ENCODE measurements around the gene EIF3I. TPM values are rescaled to one million over a fixed set of nuclear protein-coding genes. Genes with fewer than 3 reads are reported as not detected.

EIF3I gene
- total and polyA plus RNA-seq, 2 of the 13 experiments (the other 11 are each of a cell fraction or from before 2014, with no cell fraction given): 210 to 223 TPM

GRCh38 chr1:32221980-32222755 is at the start of gene EIF3I, which contains the start of gene TMEM234 (continued):
- TF ChIP-seq KIAA2018 (CRISPR knock-in tag; IDR thresholded peaks at IDR 0.05; ENCODE audit: borderline replicate concordance) (no peak), PBX3 (CRISPR knock-in tag; IDR thresholded peaks at IDR 0.05; ENCODE audit: borderline replicate concordance) (no peak), ZFP91 (CRISPR knock-in tag; IDR thresholded peaks at IDR 0.05; ENCODE audit: borderline replicate concordance) (peak; percentile 50; the same call in 1 of the 2 replicates), SNAPC4 (CRISPR knock-in tag; IDR thresholded peaks at IDR 0.05) (0 out of 2 replicates have a peak, but pooled peaks have one; percentile 67), TBX3 (IDR thresholded peaks at IDR 0.05; ENCODE audit: borderline replicate concordance) (no peak)

Data from HepG2 (cell line).